Measurements from ENCODE around the gene LRRC73. TPM values are rescaled to one million over a fixed set of nuclear protein-coding genes. Genes with fewer than 3 reads are reported as not detected.
"Not testable (repeated sequence)": the region's sequence is repeated elsewhere in the genome, so short reads cannot be mapped to it uniquely, and the experiment has no call there.

The LRRC73 gene
- polyA plus RNA-seq, 3 donors from 2014 or later: not detected

- H3K27me3 Mint-ChIP-seq (ENCODE audit: low read depth in 3 of 3): peaks cover 6 to 12% (median 9%) of the 10 kb centered on the region in 3 donors
- not testable (repeated sequence) for H3K4me3 Mint-ChIP-seq, H3K9me3 Mint-ChIP-seq, H3K27ac Mint-ChIP-seq, H3K36me3 Mint-ChIP-seq, DNase-seq
- H3K4me1 Mint-ChIP-seq: peaks cover 12 to 13% of the 10 kb centered on the region in 2 donors
Observed at GRCh38 chr6:43458154-43458553, 52.0 kb downstream of the LRRC73 start.

- Mint-ChIP-seq H3K4me3 (no peak overlapping the region), H3K27me3 (ENCODE audit: low read depth in 3 of 3) (peaks cover 5 to 12% (median 9%) of the 10 kb centered on the region in 3 donors), H3K4me1 (peaks cover 12 to 13% of the 10 kb centered on the region in 2 donors), H3K36me3 (peaks cover 0 to 3% (median 0%) of the 10 kb centered on the region in 3 donors), H3K9me3 (no peaks in the 10 kb centered on the region), H3K27ac (no peak overlapping the region)
- no peak for DNase-seq
Observed at GRCh38 chr6:43457643-43458042, 52.5 kb downstream of the LRRC73 start.

Other genes starting within 250 kb of the LRRC73 start
- not detected for gene SLC22A7, start 212.1 kb downstream of the LRRC73 start, polyA plus RNA-seq
- gene CRIP3, start 201.5 kb downstream of the LRRC73 start, polyA plus RNA-seq: 1 to 10 TPM in 1 of 3 donors, under 1 TPM in 2; 0.26 to 1.3 (median 0.35) TPM
- gene ZNF318, start 140.7 kb downstream of the LRRC73 start, polyA plus RNA-seq: 1 to 10 TPM in 2 of 3 donors, under 1 TPM in 1; 0.94 to 9.6 (median 5.7) TPM
- gene ABCC10, start 82.8 kb downstream of the LRRC73 start, polyA plus RNA-seq: 10 to 100 TPM in 2 of 3 donors, 1 to 10 TPM in 1; 8.1 to 23.6 (median 11.5) TPM
- under 1 TPM in 1 of 3 donors, not detected in 2; 0.11 TPM for gene DLK2, start 54.8 kb downstream of the LRRC73 start, polyA plus RNA-seq
- 10 to 100 TPM in 1 of 3 donors, 1 to 10 TPM in 2; 2.6 to 10.9 (median 3.4) TPM for gene TJAP1, start 32.8 kb downstream of the LRRC73 start, polyA plus RNA-seq
- gene YIPF3, start 6.6 kb upstream of the LRRC73 start, polyA plus RNA-seq: 10 to 100 TPM; 73.7 to 92.2 (median 76.6) TPM
- gene POLR1C, start 6.7 kb upstream of the LRRC73 start, polyA plus RNA-seq: 10 to 100 TPM in 1 of 3 donors, 1 to 10 TPM in 2; 5.7 to 15.5 (median 7.3) TPM
- 10 to 100 TPM in 1 of 3 donors, 1 to 10 TPM in 2; 5.4 to 14.1 (median 9.1) TPM for gene XPO5, start 65.7 kb upstream of the LRRC73 start, polyA plus RNA-seq
- 10 to 100 TPM in 1 of 3 donors, 1 to 10 TPM in 1, not detected in 1; 3.9 to 16.8 TPM for gene POLH, start 65.8 kb upstream of the LRRC73 start, polyA plus RNA-seq
- 1 to 10 TPM; 3.6 to 4.9 (median 4.3) TPM for gene GTPBP2, start 118.9 kb upstream of the LRRC73 start, polyA plus RNA-seq
- 10 to 100 TPM; 23.7 to 30.4 (median 28.3) TPM for gene MAD2L1BP, start 125.5 kb upstream of the LRRC73 start, polyA plus RNA-seq
- gene RSPH9, start 134.7 kb upstream of the LRRC73 start, polyA plus RNA-seq: under 1 TPM; 0.55 to 0.86 (median 0.76) TPM
- gene MRPS18A, start 177.4 kb upstream of the LRRC73 start, polyA plus RNA-seq: 10 to 100 TPM; 53.6 to 83.9 (median 65.6) TPM

Measured in immature natural killer cell (primary cell).